ENCODE data around the gene AP2A2. TPM values are rescaled to one million over a fixed set of nuclear protein-coding genes. Genes with fewer than 3 reads are reported as not detected.

AP2A2 gene
- polyA plus RNA-seq, 1 donor from 2014 or later, result 7.1 TPM

GRCh38 chr11:977830-978720 is 52.4 kb downstream of the AP2A2 start:
- Mint-ChIP-seq H3K36me3 (peaks cover 3% of the 10 kb centered on the region), H3K27me3 (no peaks in the 10 kb centered on the region), H3K27ac (no peak overlapping the region), H3K4me1 (no peaks in the 10 kb centered on the region), H3K9me3 (no peaks in the 10 kb centered on the region), H3K4me3 (peak overlapping the region in 1 of 4 donors; percentile 41)

- H3K27me3 Mint-ChIP-seq, result no peaks in the 10 kb centered on the region
- H3K4me1 Mint-ChIP-seq, result no peaks in the 10 kb centered on the region
- H3K36me3 Mint-ChIP-seq, result no peaks in the 10 kb centered on the region
- peak overlapping the region in 1 of 3 donors; percentile 82 for H3K27ac Mint-ChIP-seq
- no peak overlapping the region for H3K4me3 Mint-ChIP-seq
- no peaks in the 10 kb centered on the region for H3K9me3 Mint-ChIP-seq
Measured at GRCh38 chr11:978781-979180, 53.1 kb downstream of the AP2A2 start.

GRCh38 chr11:980438-981357 is 55.0 kb downstream of the AP2A2 start:
- Mint-ChIP-seq H3K4me3 (no peak overlapping the region), H3K36me3 (no peaks in the 10 kb centered on the region), H3K9me3 (no peaks in the 10 kb centered on the region), H3K4me1 (no peaks in the 10 kb centered on the region), H3K27me3 (no peaks in the 10 kb centered on the region), H3K27ac (peak overlapping the region in 1 of 3 donors; percentile 43)

- Mint-ChIP-seq H3K4me1 (no peaks in the 10 kb centered on the region), H3K4me3 (no peak overlapping the region), H3K9me3 (no peaks in the 10 kb centered on the region), H3K36me3 (no peaks in the 10 kb centered on the region), H3K27ac (no peak overlapping the region), H3K27me3 (no peaks in the 10 kb centered on the region)
Measured at GRCh38 chr11:981764-982163, 56.1 kb downstream of the AP2A2 start.

DNA sequence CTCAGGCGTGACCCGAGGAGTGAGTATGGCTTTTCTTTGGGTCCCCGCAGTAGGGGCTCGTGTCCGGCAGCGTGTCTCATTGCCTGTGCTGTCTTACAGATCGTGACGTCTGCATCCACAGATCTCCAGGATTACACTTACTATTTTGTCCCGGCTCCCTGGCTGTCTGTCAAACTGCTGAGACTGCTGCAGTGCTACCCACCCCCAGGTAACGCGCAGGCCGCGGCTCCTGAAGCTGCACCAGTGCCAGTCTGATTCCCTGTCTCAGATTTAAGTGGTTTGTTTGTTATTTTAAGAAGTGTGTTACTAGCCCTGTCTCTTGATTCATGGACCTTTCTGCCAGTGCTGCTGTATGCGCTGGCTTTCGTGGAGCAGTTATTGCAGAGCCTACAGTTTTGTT is 58.9 kb downstream of the AP2A2 start:
- no peaks in the 10 kb centered on the region for H3K27me3 Mint-ChIP-seq
- H3K4me1 Mint-ChIP-seq, result peaks cover 0 to 2% (median 0%) of the 10 kb centered on the region in 3 donors
- no peak overlapping the region for H3K27ac Mint-ChIP-seq

GRCh38 chr11:985406-985805 is 59.7 kb downstream of the AP2A2 start:
- Mint-ChIP-seq H3K9me3 (no peaks in the 10 kb centered on the region), H3K27ac (no peak overlapping the region), H3K4me3 (no peak overlapping the region), H3K27me3 (no peaks in the 10 kb centered on the region), H3K4me1 (peaks cover 0 to 2% (median 0%) of the 10 kb centered on the region in 3 donors), H3K36me3 (no peaks in the 10 kb centered on the region)

More for the DNA sequence above, 58.9 kb downstream of the AP2A2 start:
- Mint-ChIP-seq H3K36me3 (no peaks in the 10 kb centered on the region), H3K4me3 (no peak overlapping the region), H3K9me3 (no peaks in the 10 kb centered on the region)

GRCh38 chr11:985848-986247 is 60.2 kb downstream of the AP2A2 start:
- Mint-ChIP-seq H3K36me3 (no peaks in the 10 kb centered on the region), H3K27me3 (no peaks in the 10 kb centered on the region), H3K4me1 (peaks cover 0 to 2% (median 0%) of the 10 kb centered on the region in 3 donors), H3K9me3 (no peaks in the 10 kb centered on the region), H3K27ac (no peak overlapping the region), H3K4me3 (no peak overlapping the region)

DNA sequence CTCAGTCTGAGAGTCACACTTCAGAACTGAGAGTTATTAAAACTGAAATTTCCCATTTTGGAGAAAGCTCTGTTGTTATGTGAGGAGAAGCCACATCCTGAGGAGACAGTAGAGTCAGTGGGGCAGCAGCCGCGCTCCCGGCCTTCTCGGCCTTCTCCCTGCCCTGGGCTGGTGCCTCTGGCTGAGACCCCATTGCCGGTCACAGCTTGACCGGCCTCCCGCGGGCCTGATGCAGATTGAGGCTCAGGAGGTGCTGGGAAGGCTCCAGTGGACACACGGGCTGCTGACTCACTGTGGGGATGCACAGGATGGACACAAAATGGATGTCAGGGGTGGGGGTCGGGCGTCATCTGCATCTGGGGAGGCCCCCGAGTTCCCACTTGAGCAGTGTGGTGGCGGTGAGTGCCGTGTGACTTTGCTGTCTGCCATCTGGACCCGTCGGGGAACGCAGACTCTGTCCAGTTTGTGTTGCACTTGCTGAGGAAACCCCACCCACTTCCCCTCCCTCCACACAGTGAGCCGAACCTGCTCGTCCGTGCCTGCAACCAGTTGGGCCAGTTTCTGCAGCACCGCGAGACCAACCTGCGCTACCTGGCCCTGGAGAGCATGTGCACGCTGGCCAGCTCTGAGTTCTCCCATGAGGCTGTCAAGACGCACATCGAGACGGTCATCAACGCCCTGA is 60.7 kb downstream of the AP2A2 start:
- peaks cover 0 to 2% (median 0%) of the 10 kb centered on the region in 3 donors for H3K4me1 Mint-ChIP-seq
- H3K9me3 Mint-ChIP-seq, result no peaks in the 10 kb centered on the region
- no peak overlapping the region for H3K4me3 Mint-ChIP-seq
- no peaks in the 10 kb centered on the region for H3K27me3 Mint-ChIP-seq
- H3K27ac Mint-ChIP-seq, result no peak overlapping the region
- no peaks in the 10 kb centered on the region for H3K36me3 Mint-ChIP-seq

GRCh38 chr11:986952-987305 is 61.3 kb downstream of the AP2A2 start:
- Mint-ChIP-seq H3K4me3 (no peak overlapping the region), H3K27ac (no peak overlapping the region), H3K36me3 (no peaks in the 10 kb centered on the region), H3K27me3 (no peaks in the 10 kb centered on the region), H3K9me3 (no peaks in the 10 kb centered on the region), H3K4me1 (peaks cover 0 to 2% (median 0%) of the 10 kb centered on the region in 3 donors)

DNA sequence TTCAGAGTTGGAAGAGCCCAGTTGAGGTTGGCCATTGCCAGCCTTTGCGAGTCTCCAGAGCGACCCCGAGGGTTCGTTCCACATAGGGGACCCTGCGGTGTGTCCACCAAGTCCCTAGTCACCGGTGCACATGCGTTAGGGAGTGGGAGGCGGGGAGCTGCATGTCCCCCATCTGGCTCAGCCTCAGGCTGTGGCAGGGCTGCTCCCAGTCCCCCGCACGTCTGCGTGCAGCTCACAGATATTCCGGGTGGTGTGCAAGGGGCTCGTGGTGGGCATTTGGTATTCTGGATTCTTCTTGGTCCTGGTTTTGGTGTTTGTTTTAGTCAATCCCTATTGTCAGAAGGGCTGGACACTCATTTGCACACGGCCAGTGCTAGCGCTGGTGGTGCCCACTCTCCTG is 62.0 kb downstream of the AP2A2 start:
- Mint-ChIP-seq H3K4me3 (no peak overlapping the region), H3K27me3 (no peaks in the 10 kb centered on the region), H3K36me3 (no peaks in the 10 kb centered on the region), H3K9me3 (no peaks in the 10 kb centered on the region), H3K4me1 (peaks cover 0 to 2% (median 0%) of the 10 kb centered on the region in 3 donors), H3K27ac (no peak overlapping the region)

DNA sequence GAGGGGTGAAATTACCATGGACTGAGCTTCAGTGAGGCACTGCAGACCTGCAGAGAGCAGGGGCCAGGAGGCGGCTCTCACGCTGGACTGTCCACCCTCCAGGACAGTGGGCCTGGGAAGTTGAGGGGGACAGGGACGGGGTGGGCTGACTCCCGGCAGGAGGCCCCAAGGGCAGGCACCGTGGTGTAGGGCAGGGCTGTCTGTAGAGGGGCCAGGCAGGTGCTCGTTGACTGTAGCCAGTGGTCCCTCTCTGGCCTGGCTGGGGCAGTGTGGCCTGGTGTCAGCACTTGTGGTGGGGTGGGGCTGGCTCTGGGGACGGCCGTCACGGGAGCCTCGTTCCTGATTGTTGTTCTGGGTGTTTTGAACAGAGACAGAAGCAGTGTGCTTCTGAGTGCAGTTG is 64.4 kb downstream of the AP2A2 start:
- Mint-ChIP-seq H3K27ac (no peak overlapping the region), H3K9me3 (no peaks in the 10 kb centered on the region), H3K4me3 (no peak overlapping the region), H3K27me3 (no peaks in the 10 kb centered on the region), H3K36me3 (no peaks in the 10 kb centered on the region), H3K4me1 (peaks cover 0 to 4% (median 1%) of the 10 kb centered on the region in 3 donors)

- H3K4me1 Mint-ChIP-seq, result peaks cover 0 to 10% (median 5%) of the 10 kb centered on the region in 3 donors
- H3K9me3 Mint-ChIP-seq, result no peaks in the 10 kb centered on the region
- H3K27me3 Mint-ChIP-seq, result no peaks in the 10 kb centered on the region
- H3K27ac Mint-ChIP-seq, result peak overlapping the region in 1 of 3 donors; percentile 83
- H3K36me3 Mint-ChIP-seq, result no peaks in the 10 kb centered on the region
- no peak overlapping the region for H3K4me3 Mint-ChIP-seq
Measured at GRCh38 chr11:991034-991433, 65.4 kb downstream of the AP2A2 start.

DNA sequence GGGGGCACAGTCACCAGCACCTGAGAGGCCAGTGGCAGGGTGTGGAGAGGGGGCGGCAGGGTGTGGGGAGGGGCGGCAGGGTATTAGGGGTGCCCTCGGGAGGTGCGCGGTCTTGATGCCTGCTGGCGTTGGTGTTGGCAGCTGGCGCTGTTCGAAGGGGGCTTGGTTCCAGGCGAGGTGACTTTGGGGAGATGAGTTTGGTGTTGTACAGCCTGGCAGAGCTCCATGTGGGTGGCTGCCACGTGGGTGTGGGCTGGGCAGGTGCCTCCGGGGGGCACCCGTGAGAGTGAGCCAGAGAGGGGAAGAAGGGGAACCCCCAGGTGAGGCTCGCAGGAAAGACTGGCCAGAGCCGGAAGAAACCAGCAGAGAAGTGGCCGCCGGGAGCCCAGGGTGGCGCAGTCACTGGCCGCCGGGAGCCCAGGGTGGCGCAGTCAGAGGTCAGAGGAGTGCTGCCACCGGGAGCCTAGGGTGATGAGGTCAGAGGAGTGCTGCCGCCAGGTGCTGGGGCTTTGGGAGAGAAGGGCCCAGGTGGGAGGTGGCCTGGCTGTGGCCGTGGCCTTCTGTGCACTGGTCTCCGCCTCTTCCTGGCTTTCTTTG is 66.1 kb downstream of the AP2A2 start:
- Mint-ChIP-seq H3K4me3 (no peak overlapping the region), H3K4me1 (peaks cover 0 to 14% (median 6%) of the 10 kb centered on the region in 3 donors), H3K27me3 (no peaks in the 10 kb centered on the region), H3K9me3 (no peaks in the 10 kb centered on the region), H3K36me3 (peaks cover 1% of the 10 kb centered on the region), H3K27ac (peak overlapping the region in 1 of 3 donors; percentile 14)

DNA sequence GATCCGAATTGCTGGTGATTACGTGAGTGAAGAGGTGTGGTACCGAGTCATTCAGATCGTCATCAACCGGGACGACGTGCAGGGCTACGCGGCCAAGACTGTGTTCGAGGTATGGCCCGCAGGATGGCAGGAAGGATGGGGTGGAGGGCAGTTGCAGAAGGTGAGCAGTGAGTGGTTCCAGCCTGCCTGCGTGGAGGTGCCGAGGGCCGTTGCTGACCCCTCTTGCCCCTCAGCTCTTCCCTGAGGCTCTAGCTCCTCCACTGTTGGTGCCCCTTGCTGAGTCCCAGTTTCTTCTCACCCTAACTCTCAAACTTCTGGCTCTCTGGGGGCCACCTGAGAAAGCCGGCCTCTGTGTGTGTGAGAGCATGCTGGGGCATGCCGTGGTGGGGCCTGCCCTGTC is 66.9 kb downstream of the AP2A2 start:
- Mint-ChIP-seq H3K36me3 (peaks cover 1% of the 10 kb centered on the region), H3K27me3 (no peaks in the 10 kb centered on the region), H3K4me1 (peaks cover 0 to 14% (median 6%) of the 10 kb centered on the region in 3 donors), H3K4me3 (no peak overlapping the region), H3K27ac (peak overlapping the region in 2 of 3 donors; percentile 14 to 25), H3K9me3 (no peaks in the 10 kb centered on the region)

Data from IgD-negative memory B cell (primary cell).